ENCODE data around the gene CASKIN2.

GRCh38 chr17:75530837-75531720 lies 15.7 kb upstream of the CASKIN2 start:
- no peak for TF ChIP-seq POLR2A (IDR thresholded peaks at IDR 0.05; ENCODE audit: low read length)
- TF ChIP-seq GATA1 (IDR thresholded peaks at IDR 0.05; ENCODE audit: low read depth, low read length): no peak

All from erythroblast (primary cell).